ENCODE data around the gene FHIT.

Gene FHIT

DNA sequence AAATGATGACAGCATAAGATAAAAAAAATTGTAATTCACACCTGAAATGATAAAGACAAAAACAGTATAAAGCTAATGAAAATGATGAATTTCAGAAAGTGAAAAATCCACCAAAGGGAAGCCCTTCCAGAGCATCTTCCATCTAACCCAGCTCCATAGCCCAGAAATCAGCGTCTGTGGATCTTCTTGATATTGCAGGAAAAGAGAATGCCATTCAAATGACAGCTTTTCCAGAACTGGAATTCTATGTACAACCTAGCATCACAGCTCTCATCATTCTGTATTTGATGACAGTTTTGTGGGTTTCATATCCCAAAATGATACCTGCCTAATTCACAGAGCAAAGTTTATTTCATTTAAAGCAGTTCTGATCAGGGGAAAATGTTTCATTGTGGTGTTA, 267.3 kb downstream of the FHIT start:
- H3K9me3 ChIP-seq = peaks cover 0 to 6% (median 0%) of the 10 kb centered on the region in 3 donors
- intact Hi-C loops (cut with DNase I; ENCODE audit: low total_unique reads) = no loop called here
- no peaks in the 10 kb centered on the region for H3K27me3 ChIP-seq
- H3K36me3 ChIP-seq = peaks cover 0 to 6% (median 0%) of the 10 kb centered on the region in 3 donors
- peaks cover 0 to 5% (median 2%) of the 10 kb centered on the region in 4 donors for H3K4me1 ChIP-seq
- DNase-seq = no peak
- H3K27ac ChIP-seq = no peak overlapping the region
- TF ChIP-seq, protein P1, sequence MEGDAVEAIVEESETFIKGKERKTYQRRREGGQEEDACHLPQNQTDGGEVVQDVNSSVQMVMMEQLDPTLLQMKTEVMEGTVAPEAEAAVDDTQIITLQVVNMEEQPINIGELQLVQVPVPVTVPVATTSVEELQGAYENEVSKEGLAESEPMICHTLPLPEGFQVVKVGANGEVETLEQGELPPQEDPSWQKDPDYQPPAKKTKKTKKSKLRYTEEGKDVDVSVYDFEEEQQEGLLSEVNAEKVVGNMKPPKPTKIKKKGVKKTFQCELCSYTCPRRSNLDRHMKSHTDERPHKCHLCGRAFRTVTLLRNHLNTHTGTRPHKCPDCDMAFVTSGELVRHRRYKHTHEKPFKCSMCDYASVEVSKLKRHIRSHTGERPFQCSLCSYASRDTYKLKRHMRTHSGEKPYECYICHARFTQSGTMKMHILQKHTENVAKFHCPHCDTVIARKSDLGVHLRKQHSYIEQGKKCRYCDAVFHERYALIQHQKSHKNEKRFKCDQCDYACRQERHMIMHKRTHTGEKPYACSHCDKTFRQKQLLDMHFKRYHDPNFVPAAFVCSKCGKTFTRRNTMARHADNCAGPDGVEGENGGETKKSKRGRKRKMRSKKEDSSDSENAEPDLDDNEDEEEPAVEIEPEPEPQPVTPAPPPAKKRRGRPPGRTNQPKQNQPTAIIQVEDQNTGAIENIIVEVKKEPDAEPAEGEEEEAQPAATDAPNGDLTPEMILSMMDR (IDR thresholded peaks at IDR 0.05) = no peak
- H3K4me3 ChIP-seq = no peak overlapping the region

DNA sequence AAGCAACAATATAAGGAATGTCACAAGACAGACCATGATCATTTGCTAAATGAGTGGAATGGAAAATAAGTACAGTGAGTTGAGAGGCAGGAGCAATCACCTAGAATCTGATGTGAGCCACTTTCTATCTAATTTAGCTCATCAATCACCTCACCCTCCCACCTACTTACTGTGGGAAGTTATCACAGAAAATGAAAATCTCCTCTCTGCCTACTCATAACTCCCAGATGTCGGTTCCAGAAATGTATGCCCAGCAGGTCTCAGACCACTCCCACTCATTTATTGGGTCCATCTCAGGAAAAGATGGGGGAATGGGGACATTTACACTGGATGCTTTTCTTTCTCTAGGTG, 270.9 kb downstream of the FHIT start:
- peaks cover 0 to 6% (median 0%) of the 10 kb centered on the region in 3 donors for H3K36me3 ChIP-seq
- intact Hi-C loops (cut with DNase I; ENCODE audit: low total_unique reads) = no loop called here
- TF ChIP-seq, protein P1 (IDR thresholded peaks at IDR 0.05) = no peak
- H3K27me3 ChIP-seq = no peaks in the 10 kb centered on the region
- no peak overlapping the region for H3K4me3 ChIP-seq
- peaks cover 0 to 5% (median 2%) of the 10 kb centered on the region in 4 donors for H3K4me1 ChIP-seq
- DNase-seq = no peak
- peaks cover 0 to 6% (median 0%) of the 10 kb centered on the region in 3 donors for H3K9me3 ChIP-seq
- H3K27ac ChIP-seq = no peak overlapping the region

DNA sequence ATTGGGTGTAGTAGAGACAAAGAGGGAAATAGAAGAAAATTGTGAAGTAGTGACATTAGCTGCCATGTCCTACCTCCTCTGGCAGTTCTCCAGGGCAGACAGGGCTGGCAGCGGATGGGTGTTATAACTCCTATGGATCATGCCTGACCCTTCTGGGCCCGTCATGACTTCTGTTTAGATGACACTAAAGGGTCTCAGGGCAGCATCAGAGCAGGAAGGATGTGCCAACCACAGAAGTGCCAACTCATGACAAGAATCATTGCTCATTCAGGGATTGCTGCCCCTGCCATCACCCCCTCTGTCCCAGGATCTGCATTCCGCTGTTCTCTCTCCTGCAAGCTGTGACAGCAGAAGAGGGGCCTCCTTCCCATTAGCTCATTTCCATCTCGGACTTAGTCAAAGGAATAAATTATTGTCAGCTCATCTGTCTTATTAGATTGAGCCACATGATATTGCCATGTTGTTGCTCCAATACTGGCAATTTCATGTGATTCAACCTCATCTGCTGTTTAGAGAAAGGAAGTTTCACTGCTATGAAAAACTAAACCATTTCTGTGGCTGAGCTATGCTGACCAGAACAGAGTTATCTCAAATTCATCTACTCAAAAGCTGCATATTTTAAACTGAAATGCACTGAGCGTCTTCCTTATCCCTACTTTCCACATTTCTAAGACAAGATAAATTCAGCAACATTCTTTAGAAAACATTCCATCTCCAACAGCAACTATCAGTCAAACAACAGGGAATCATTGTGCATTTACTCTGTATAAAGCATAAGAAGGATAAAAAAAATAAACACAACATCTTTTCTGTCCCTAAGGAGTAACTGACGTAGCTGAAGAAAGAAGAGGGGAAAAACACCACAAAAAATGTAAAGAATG, 271.6 kb downstream of the FHIT start:
- DNase-seq = no peak
- H3K9me3 ChIP-seq = peaks cover 0 to 6% (median 0%) of the 10 kb centered on the region in 3 donors

DNA sequence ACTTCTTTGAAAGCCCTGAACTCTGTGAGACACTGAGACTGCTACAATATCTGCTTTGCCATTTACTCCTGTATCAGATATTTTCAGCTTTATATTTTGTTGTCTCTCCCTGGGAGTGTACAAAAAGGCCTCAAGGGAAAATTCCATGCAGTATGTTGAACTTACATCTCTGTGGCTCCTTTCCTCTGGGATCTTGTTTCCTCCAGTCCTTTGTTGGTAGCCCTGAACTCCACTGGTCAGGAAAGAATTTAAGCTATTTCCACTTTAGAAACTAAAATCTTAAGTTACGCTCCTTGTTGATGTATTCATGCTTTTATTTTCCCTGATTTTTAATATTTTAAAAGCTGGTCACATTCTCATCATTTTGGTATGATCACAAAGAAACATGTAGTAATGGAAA, 277.9 kb downstream of the FHIT start:
- no peaks in the 10 kb centered on the region for H3K4me1 ChIP-seq
- H3K36me3 ChIP-seq = no peaks in the 10 kb centered on the region
- H3K4me3 ChIP-seq = no peak overlapping the region
- peaks cover 0 to 7% (median 0%) of the 10 kb centered on the region in 3 donors for H3K9me3 ChIP-seq
- no peak for DNase-seq
- intact Hi-C loops (cut with DNase I; ENCODE audit: low total_unique reads) = no loop called here
- H3K27me3 ChIP-seq = no peaks in the 10 kb centered on the region
- TF ChIP-seq, protein P1 (IDR thresholded peaks at IDR 0.05) = no peak
- H3K27ac ChIP-seq = no peak overlapping the region

More for the DNA sequence above, 271.6 kb downstream of the FHIT start:
- intact Hi-C loops (cut with DNase I; ENCODE audit: low total_unique reads) = no loop called here
- peaks cover 0 to 5% (median 2%) of the 10 kb centered on the region in 4 donors for H3K4me1 ChIP-seq
- no peak overlapping the region for H3K27ac ChIP-seq
- H3K27me3 ChIP-seq = no peaks in the 10 kb centered on the region
- no peak overlapping the region for H3K4me3 ChIP-seq
- H3K36me3 ChIP-seq = peaks cover 0 to 6% (median 0%) of the 10 kb centered on the region in 3 donors
- TF ChIP-seq, protein P1 (IDR thresholded peaks at IDR 0.05) = no peak

DNA sequence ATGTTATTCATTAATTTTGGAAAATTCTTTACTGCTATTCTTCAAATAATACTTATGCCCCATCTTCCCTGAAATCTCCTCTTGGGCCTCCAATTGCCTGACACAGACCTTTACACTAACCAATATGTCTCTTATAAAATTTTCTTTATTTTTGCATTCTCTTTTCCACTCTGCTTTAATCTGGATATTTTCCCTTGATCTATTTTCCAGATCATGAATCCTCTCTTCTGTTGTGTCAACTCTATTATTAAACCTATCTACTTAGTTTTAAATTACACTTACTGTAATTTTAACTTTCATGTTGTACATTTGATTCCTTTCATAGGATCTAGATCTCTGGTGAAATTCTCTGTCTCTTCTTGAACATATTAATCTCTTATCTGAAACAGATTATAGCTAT, 278.7 kb downstream of the FHIT start:
- peaks cover 0 to 7% (median 0%) of the 10 kb centered on the region in 3 donors for H3K9me3 ChIP-seq
- no peaks in the 10 kb centered on the region for H3K4me1 ChIP-seq
- H3K4me3 ChIP-seq = no peak overlapping the region
- no peaks in the 10 kb centered on the region for H3K27me3 ChIP-seq
- no peaks in the 10 kb centered on the region for H3K36me3 ChIP-seq
- DNase-seq = no peak
- TF ChIP-seq, protein P1 (IDR thresholded peaks at IDR 0.05) = no peak
- intact Hi-C loops (cut with DNase I; ENCODE audit: low total_unique reads) = no loop called here
- H3K27ac ChIP-seq = no peak overlapping the region

All from tibial artery (tissue), 4 donors.